HepG2 (cell line): ENCODE results near the gene DCAF6. TPM values are rescaled to one million over a fixed set of nuclear protein-coding genes. Genes with fewer than 3 reads are reported as not detected.

ENCODE experiments used
- ATAC-seq: fragments of 200-7000 bp; cut with Tn5 transposase; 3 replicates; pipeline ENCODE4 v1.9.1; 2020; ENCODE audit warnings: mild to moderate bottlenecking, moderate library complexity
- BruUV-seq: library from RNA; stranded (reverse); fragments of 400-500 nt; replicated peaks from 2 replicates; lab custom pipeline; 2021; lab: Mats Ljungman, UMichigan
- CTCF ChIA-PET: fragments of 300-600 bp; formaldehyde crosslinking; extraction: SDS; loops from one replicate; lab custom pipeline; 2021; ENCODE audit warnings: low total read pairs, inconsistent platforms, low intra/inter-chr PET ratio; lab: Yijun Ruan, JAX
- POLR2A ChIA-PET: fragments of 350-600 bp; sonication (Branson Sonifier 250); formaldehyde crosslinking; loops from one replicate; lab custom pipeline; 2020; ENCODE audit warnings: antibody characterized with exemption, inconsistent platforms; lab: Yijun Ruan, JAX
- DNase-seq: peaks from one replicate; pipeline ENCODE4 v3.0.0-alpha.2; 2015; ENCODE audit warnings: low spot score
- FAIRE-seq: peaks from 3 replicates; lab custom pipeline; 2011; peaks lifted over from hg19 to GRCh38; lab: Jason Lieb, UNC
- H2AFZ ChIP-seq: one replicate; pipeline ENCODE4 v1.6.1; 2011; ENCODE audit warnings: low read length, inconsistent platforms
- H3K27ac ChIP-seq: fragments of 300-600 bp; 3 replicates; pipeline ENCODE4 v1.8.0; 2011; ENCODE audit warnings: mixed run types, mild to moderate bottlenecking, mixed read lengths, low read length, inconsistent platforms; ENCODE audit not compliant: insufficient read depth; ENCODE audit errors: extremely low read length
- H3K27me3 ChIP-seq, 2 experiments: fragments of 200-600 bp in 1 of 2; 2 replicates in 1 of 2; 3 replicates in 1 of 2; pipeline versions ENCODE4 v1.6.0 to v1.8.0; 2011; ENCODE audit warnings: low read length in 2 of 2, mild to moderate bottlenecking in 2 of 2, moderate library complexity in 2 of 2, inconsistent platforms in 1 of 2; ENCODE audit not compliant: insufficient read depth in 2 of 2, control insufficient read depth in 1 of 2
- H3K36me3 ChIP-seq, 2 experiments: fragments of 200-600 bp in 1 of 2; replicated peaks in 1 of 2; 2 replicates in 1 of 2; 3 replicates in 1 of 2; pipeline versions ENCODE4 v1.5.1 to v1.8.0; 2011; ENCODE audit warnings: low read length in 2 of 2, inconsistent platforms in 1 of 2; ENCODE audit not compliant: insufficient read depth in 2 of 2, control insufficient read depth in 1 of 2
- H3K4me1 ChIP-seq: 2 replicates; pipeline ENCODE4 v1.5.1; 2012; ENCODE audit warnings: low read length, inconsistent platforms; ENCODE audit not compliant: insufficient read depth
- H3K4me2 ChIP-seq: 2 replicates; pipeline ENCODE4 v1.6.0; 2011; ENCODE audit warnings: low read depth, low read length, inconsistent platforms
- H3K4me3 ChIP-seq, 3 experiments: fragments of 200-600 bp in 1 of 3; sonication (generic), shearing (Covaris generic) in 1 of 3; replicated peaks in 1 of 3; 2 replicates each; pipeline ENCODE4 v1.5.1; 2011 to 2016; ENCODE audit warnings: low read length in 3 of 3, inconsistent platforms in 2 of 3, low read depth in 2 of 3, mild to moderate bottlenecking in 2 of 3, control low read depth in 1 of 3, mixed read lengths in 1 of 3; ENCODE audit not compliant: insufficient read depth in 1 of 3
- H3K79me2 ChIP-seq: one replicate; pipeline ENCODE4 v1.6.1; 2011; ENCODE audit warnings: low read length, inconsistent platforms; ENCODE audit not compliant: insufficient read depth
- H3K9ac ChIP-seq: 2 replicates; pipeline ENCODE4 v1.6.0; 2011; ENCODE audit warnings: mild to moderate bottlenecking, low read depth, low read length, inconsistent platforms; ENCODE audit not compliant: insufficient read depth
- H3K9me3 ChIP-seq: 2 replicates; pipeline ENCODE4 v1.5.1; 2012; ENCODE audit warnings: mild to moderate bottlenecking, low read length
- H4K20me1 ChIP-seq: 2 replicates; pipeline ENCODE4 v1.6.0; 2011; ENCODE audit warnings: inconsistent platforms, mild to moderate bottlenecking, low read length, moderate library complexity; ENCODE audit not compliant: insufficient read depth
- CHD4 ChIP-seq: fragments of 200-600 bp; sonication (generic); IDR thresholded peaks from 2 replicates; pipeline ENCODE4 v1.7.0; 2017; ENCODE audit warnings: mild to moderate bottlenecking, low read length, borderline replicate concordance
- FOXA3 ChIP-seq: IDR thresholded peaks from 2 replicates; pipeline ENCODE4 v1.6.1; 2016; ENCODE audit warnings: missing genetic modification reagents, missing compliant biosample characterization
- FOXP4 ChIP-seq: sonication (generic); formaldehyde crosslinking; IDR thresholded peaks from 2 replicates; pipeline ENCODE4 v1.4.0; 2020; ENCODE audit warnings: missing genetic modification reagents
- NFYB ChIP-seq: sonication (generic); formaldehyde crosslinking; IDR thresholded peaks from 2 replicates; pipeline ENCODE4 v1.4.0; 2020; ENCODE audit warnings: missing genetic modification reagents
- SRY ChIP-seq: sonication (generic); formaldehyde crosslinking; IDR thresholded peaks from 2 replicates; pipeline ENCODE4 v1.8.0; 2022; ENCODE audit warnings: mild to moderate bottlenecking, missing genetic modification reagents
- ZMAT3 ChIP-seq: sonication (generic); formaldehyde crosslinking; conservative IDR thresholded peaks from 2 replicates; pipeline ENCODE4 v1.7.0; 2021; ENCODE audit warnings: missing genetic modification reagents
- ZNF367 ChIP-seq: sonication (generic); formaldehyde crosslinking; IDR thresholded peaks from 2 replicates; pipeline ENCODE4 v1.4.0; 2020; ENCODE audit warnings: missing genetic modification reagents, borderline replicate concordance
- ZNF607 ChIP-seq: sonication (generic); formaldehyde crosslinking; IDR thresholded peaks from 2 replicates; pipeline ENCODE4 v1.5.1; 2020; ENCODE audit warnings: missing genetic modification reagents, mild to moderate bottlenecking, borderline replicate concordance
- ZNF646 ChIP-seq: sonication (generic); formaldehyde crosslinking; IDR thresholded peaks from 2 replicates; pipeline ENCODE4 v1.9.0; 2021; ENCODE audit warnings: mild to moderate bottlenecking, missing genetic modification reagents
- WGBS: methylation state at CpG from one replicate; pipeline ENCODE4 v1.1.6; 2017; ENCODE audit warnings: low lambda C conversion rate; 5-methylcytosine and 5-hydroxymethylcytosine counted together
- in situ Hi-C: cut with HindIII; loops from 2 replicates; pipeline ENCODE4 v1.10.0; 2017; ENCODE audit warnings: low pct_unique_long_range_greater_than_20kb; ENCODE audit not compliant: extremely low pct_ligation_motif_present
- intact Hi-C: fragments of 100-400 bp; cut with micrococcal nuclease; formaldehyde crosslinking; loops from one replicate; pipeline ENCODE4 v1.10.0; 2022; ENCODE audit not compliant: unreplicated experiment
- polyA plus RNA-seq, 8 experiments: library from polyadenylated mRNA; depleted of rRNA in 3 of 8; stranded (reverse) in 7 of 8; unstranded in 1 of 8; fragments of >200 nt; fragmentation: Illumina TruSeq in 4 of 8; extraction: Trizol in 4 of 8; gene quantifications; 2 replicates each; pipeline versions ENCODE4 v1.2.1 to v1.2.3, GENCODE V29; 2011 to 2016; ENCODE audit warnings: low read depth in 4 of 8, missing spikeins in 1 of 8, mixed read lengths in 1 of 8; ENCODE audit not compliant: insufficient read depth in 1 of 8
- total RNA-seq, 5 experiments: library from RNA; depleted of rRNA; stranded (reverse); fragments of >200 nt; fragmentation: Illumina TruSeq; extraction: Trizol; gene quantifications; 2 replicates each; pipeline ENCODE4 v1.2.3, GENCODE V29; 2016; ENCODE audit warnings: low read depth in 1 of 5
- TF ChIP-seq, protein P1 (sequence below), 2 experiments: sonication (generic) in 1 of 2; formaldehyde crosslinking in 1 of 2; IDR thresholded peaks; 2 replicates each; pipeline versions ENCODE4 v1.4.0 to v1.6.1; 2016 to 2020; ENCODE audit warnings: borderline replicate concordance in 1 of 2, low read depth in 1 of 2, mild to moderate bottlenecking in 1 of 2, missing genetic modification reagents in 1 of 2

DCAF6 gene
- total and polyA plus RNA-seq, 2 of the 13 experiments (the other 11 are each of a cell fraction or from before 2014, with no cell fraction given) = 24.7 to 33.7 TPM

GRCh38 chr1:167938080-167938636 lies 1.7 kb downstream of the DCAF6 start:
- peaks cover 0 to 5% of the 10 kb centered on the region in 2 experiments; a peak in 2 of 5 replicates for H3K36me3 ChIP-seq
- no peaks in the 10 kb centered on the region for H3K9me3 ChIP-seq
- ATAC-seq (no peak), FAIRE-seq (no peak), DNase-seq (peak; percentile 12)
- peak overlapping the region; percentile 70 for H3K4me2 ChIP-seq
- no peak overlapping the region for H2AFZ ChIP-seq
- in situ Hi-C loops = loop anchor here (10.0 kb wide), 1 partner anchor 223 kb away; no protein-coding TSS in a partner anchor
- POLR2A ChIA-PET = interaction anchor here (3.6 to 4.0 kb wide), 2 partner anchors 11 to 20 kb away, joined by 44 to 59 read pairs; no protein-coding TSS in a partner anchor
- intact Hi-C loops = loop anchor here (5.0 to 10.0 kb wide), 3 partner anchors 133 to 711 kb away; partner anchors contain the start of gene MPZL1
- CTCF ChIA-PET = no interaction called here
- TSS peak; percentile 65 for BruUV-seq
- peaks cover 85% of the 10 kb centered on the region for H3K79me2 ChIP-seq
- peak overlapping the region; percentile 99 for H3K9ac ChIP-seq
- H3K4me3 ChIP-seq = peak overlapping the region; percentile 90 to 97 (median 96); a peak in 5 of 6 replicates
- peak overlapping the region; percentile 97 for H3K27ac ChIP-seq
- 32% methylated on average over 5 of the region's 5 CpGs for WGBS
- H3K4me1 ChIP-seq = peaks cover 30% of the 10 kb centered on the region
- H3K27me3 ChIP-seq = peaks cover 0 to 5% of the 10 kb centered on the region in 2 experiments; a peak in 1 of 5 replicates
- peaks cover 17% of the 10 kb centered on the region for H4K20me1 ChIP-seq
- TF ChIP-seq FOXP4 (no peak), ZNF367 (CRISPR knock-in tag) (no peak), CHD4 (no peak), ZMAT3 (no peak), SRY (CRISPR knock-in tag) (no peak), ZNF607 (no peak), NFYB (CRISPR knock-in tag) (no peak), ZNF646 (CRISPR knock-in tag) (peak; percentile 22; the same call in 1 of the 2 replicates), FOXA3 (CRISPR knock-in tag) (peak; percentile 37; the same call in 1 of the 2 replicates)
- TF ChIP-seq, protein P1, sequence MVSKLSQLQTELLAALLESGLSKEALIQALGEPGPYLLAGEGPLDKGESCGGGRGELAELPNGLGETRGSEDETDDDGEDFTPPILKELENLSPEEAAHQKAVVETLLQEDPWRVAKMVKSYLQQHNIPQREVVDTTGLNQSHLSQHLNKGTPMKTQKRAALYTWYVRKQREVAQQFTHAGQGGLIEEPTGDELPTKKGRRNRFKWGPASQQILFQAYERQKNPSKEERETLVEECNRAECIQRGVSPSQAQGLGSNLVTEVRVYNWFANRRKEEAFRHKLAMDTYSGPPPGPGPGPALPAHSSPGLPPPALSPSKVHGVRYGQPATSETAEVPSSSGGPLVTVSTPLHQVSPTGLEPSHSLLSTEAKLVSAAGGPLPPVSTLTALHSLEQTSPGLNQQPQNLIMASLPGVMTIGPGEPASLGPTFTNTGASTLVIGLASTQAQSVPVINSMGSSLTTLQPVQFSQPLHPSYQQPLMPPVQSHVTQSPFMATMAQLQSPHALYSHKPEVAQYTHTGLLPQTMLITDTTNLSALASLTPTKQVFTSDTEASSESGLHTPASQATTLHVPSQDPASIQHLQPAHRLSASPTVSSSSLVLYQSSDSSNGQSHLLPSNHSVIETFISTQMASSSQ (IDR thresholded peaks at IDR 0.05; ENCODE audit: low read depth) = no peak
- TF ChIP-seq, protein P1 (CRISPR knock-in tag; IDR thresholded peaks at IDR 0.05; ENCODE audit: borderline replicate concordance) = no peak
